ENCODE measurements around the gene SLC4A1.
"Not testable (repeated sequence)": the region's sequence is repeated elsewhere in the genome, so short reads cannot be mapped to it uniquely, and the experiment has no call there.

Gene SLC4A1

GRCh38 chr17:44247876-44248736, 19.8 kb downstream of the SLC4A1 start:
- Histone ChIP-seq H3K27me3 (ENCODE audit: control insufficient read depth, insufficient read depth, low read length) (no peaks in the 10 kb centered on the region), H3K9ac (ENCODE audit: low read length) (no peak overlapping the region), H3K36me3 (ENCODE audit: control insufficient read depth, insufficient read depth, low read length) (no peaks in the 10 kb centered on the region), H3K4me3 (ENCODE audit: low read length) (no peak overlapping the region), H3K4me1 (ENCODE audit: control insufficient read depth, insufficient read depth, low read length) (peaks cover 31% of the 10 kb centered on the region), H3K9me3 (ENCODE audit: control insufficient read depth, low read length) (no peaks in the 10 kb centered on the region)

GRCh38 chr17:44247440-44247841, 20.5 kb downstream of the SLC4A1 start:
- no peaks in the 10 kb centered on the region for H3K36me3 ChIP-seq (ENCODE audit: control insufficient read depth, insufficient read depth, low read length)
- no peak overlapping the region for H3K9ac ChIP-seq (ENCODE audit: low read length)
- H3K9me3 ChIP-seq (ENCODE audit: control insufficient read depth, low read length), result no peaks in the 10 kb centered on the region
- no peak overlapping the region for H3K4me3 ChIP-seq (ENCODE audit: low read length)
- peaks cover 31% of the 10 kb centered on the region for H3K4me1 ChIP-seq (ENCODE audit: control insufficient read depth, insufficient read depth, low read length)
- H3K27me3 ChIP-seq (ENCODE audit: control insufficient read depth, insufficient read depth, low read length), result no peaks in the 10 kb centered on the region

- no peak overlapping the region for H3K9ac ChIP-seq (ENCODE audit: low read length)
- H3K4me1 ChIP-seq (ENCODE audit: control insufficient read depth, insufficient read depth, low read length), result peaks cover 9% of the 10 kb centered on the region
- no peaks in the 10 kb centered on the region for H3K9me3 ChIP-seq (ENCODE audit: control insufficient read depth, low read length)
- H3K36me3 ChIP-seq (ENCODE audit: control insufficient read depth, insufficient read depth, low read length), result no peaks in the 10 kb centered on the region
- no peaks in the 10 kb centered on the region for H3K27me3 ChIP-seq (ENCODE audit: control insufficient read depth, insufficient read depth, low read length)
- H3K4me3 ChIP-seq (ENCODE audit: low read length), result no peak overlapping the region
Observed at GRCh38 chr17:44241106-44241624, 26.8 kb downstream of the SLC4A1 start.

- H3K36me3 ChIP-seq (ENCODE audit: control insufficient read depth, insufficient read depth, low read length); H3K4me3 ChIP-seq (ENCODE audit: low read length); H3K9me3 ChIP-seq (ENCODE audit: control insufficient read depth, low read length); H3K4me1 ChIP-seq (ENCODE audit: control insufficient read depth, insufficient read depth, low read length); H3K27me3 ChIP-seq (ENCODE audit: control insufficient read depth, insufficient read depth, low read length); H3K9ac ChIP-seq (ENCODE audit: low read length): not testable (repeated sequence)
Observed at GRCh38 chr17:44237886-44238285, 30.0 kb downstream of the SLC4A1 start.

- Histone ChIP-seq H3K36me3 (ENCODE audit: control insufficient read depth, insufficient read depth, low read length) (no peaks in the 10 kb centered on the region), H3K9me3 (ENCODE audit: control insufficient read depth, low read length) (no peaks in the 10 kb centered on the region), H3K4me1 (ENCODE audit: control insufficient read depth, insufficient read depth, low read length) (no peaks in the 10 kb centered on the region), H3K9ac (ENCODE audit: low read length) (no peak overlapping the region), H3K27me3 (ENCODE audit: control insufficient read depth, insufficient read depth, low read length) (no peaks in the 10 kb centered on the region), H3K4me3 (ENCODE audit: low read length) (no peak overlapping the region)
Observed at GRCh38 chr17:44236444-44236991, 31.4 kb downstream of the SLC4A1 start.

GRCh38 chr17:44235583-44235936, 32.4 kb downstream of the SLC4A1 start:
- H3K9me3 ChIP-seq (ENCODE audit: control insufficient read depth, low read length), result no peaks in the 10 kb centered on the region
- H3K4me1 ChIP-seq (ENCODE audit: control insufficient read depth, insufficient read depth, low read length), result no peaks in the 10 kb centered on the region
- H3K9ac ChIP-seq (ENCODE audit: low read length), result no peak overlapping the region
- H3K4me3 ChIP-seq (ENCODE audit: low read length), result no peak overlapping the region
- H3K36me3 ChIP-seq (ENCODE audit: control insufficient read depth, insufficient read depth, low read length), result no peaks in the 10 kb centered on the region
- no peaks in the 10 kb centered on the region for H3K27me3 ChIP-seq (ENCODE audit: control insufficient read depth, insufficient read depth, low read length)

- Histone ChIP-seq H3K4me3 (ENCODE audit: low read length) (no peak overlapping the region), H3K9me3 (ENCODE audit: control insufficient read depth, low read length) (no peaks in the 10 kb centered on the region), H3K27me3 (ENCODE audit: control insufficient read depth, insufficient read depth, low read length) (no peaks in the 10 kb centered on the region), H3K36me3 (ENCODE audit: control insufficient read depth, insufficient read depth, low read length) (no peaks in the 10 kb centered on the region), H3K9ac (ENCODE audit: low read length) (no peak overlapping the region), H3K4me1 (ENCODE audit: control insufficient read depth, insufficient read depth, low read length) (no peaks in the 10 kb centered on the region)
Observed at GRCh38 chr17:44233582-44233981, 34.4 kb downstream of the SLC4A1 start.

- Histone ChIP-seq H3K36me3 (ENCODE audit: control insufficient read depth, insufficient read depth, low read length) (no peaks in the 10 kb centered on the region), H3K9ac (ENCODE audit: low read length) (no peak overlapping the region), H3K4me1 (ENCODE audit: control insufficient read depth, insufficient read depth, low read length) (no peaks in the 10 kb centered on the region), H3K4me3 (ENCODE audit: low read length) (no peak overlapping the region), H3K9me3 (ENCODE audit: control insufficient read depth, low read length) (no peaks in the 10 kb centered on the region), H3K27me3 (ENCODE audit: control insufficient read depth, insufficient read depth, low read length) (no peaks in the 10 kb centered on the region)
Observed at GRCh38 chr17:44232061-44232460, 35.9 kb downstream of the SLC4A1 start.

GRCh38 chr17:44230140-44230539, 37.8 kb downstream of the SLC4A1 start:
- Histone ChIP-seq H3K9ac (ENCODE audit: low read length) (no peak overlapping the region), H3K36me3 (ENCODE audit: control insufficient read depth, insufficient read depth, low read length) (no peaks in the 10 kb centered on the region)

GRCh38 chr17:44229090-44229489, 38.8 kb downstream of the SLC4A1 start:
- Histone ChIP-seq H3K36me3 (ENCODE audit: control insufficient read depth, insufficient read depth, low read length) (no peaks in the 10 kb centered on the region), H3K4me3 (ENCODE audit: low read length) (no peak overlapping the region), H3K9ac (ENCODE audit: low read length) (no peak overlapping the region), H3K4me1 (ENCODE audit: control insufficient read depth, insufficient read depth, low read length) (no peaks in the 10 kb centered on the region), H3K27me3 (ENCODE audit: control insufficient read depth, insufficient read depth, low read length) (no peaks in the 10 kb centered on the region), H3K9me3 (ENCODE audit: control insufficient read depth, low read length) (no peaks in the 10 kb centered on the region)

More at GRCh38 chr17:44230140-44230539, 37.8 kb downstream of the SLC4A1 start:
- Histone ChIP-seq H3K9me3 (ENCODE audit: control insufficient read depth, low read length) (no peaks in the 10 kb centered on the region), H3K27me3 (ENCODE audit: control insufficient read depth, insufficient read depth, low read length) (no peaks in the 10 kb centered on the region), H3K4me1 (ENCODE audit: control insufficient read depth, insufficient read depth, low read length) (no peaks in the 10 kb centered on the region), H3K4me3 (ENCODE audit: low read length) (no peak overlapping the region)

GRCh38 chr17:44223541-44224071, 44.3 kb downstream of the SLC4A1 start:
- Histone ChIP-seq H3K27me3 (ENCODE audit: control insufficient read depth, insufficient read depth, low read length) (no peaks in the 10 kb centered on the region), H3K4me1 (ENCODE audit: control insufficient read depth, insufficient read depth, low read length) (peaks cover 14% of the 10 kb centered on the region), H3K36me3 (ENCODE audit: control insufficient read depth, insufficient read depth, low read length) (no peaks in the 10 kb centered on the region), H3K4me3 (ENCODE audit: low read length) (no peak overlapping the region), H3K9ac (ENCODE audit: low read length) (no peak overlapping the region), H3K9me3 (ENCODE audit: control insufficient read depth, low read length) (no peaks in the 10 kb centered on the region)

GRCh38 chr17:44222112-44222869, 45.6 kb downstream of the SLC4A1 start:
- H3K4me3 ChIP-seq (ENCODE audit: low read length), result peak overlapping the region; percentile 47
- H3K36me3 ChIP-seq (ENCODE audit: control insufficient read depth, insufficient read depth, low read length), result no peaks in the 10 kb centered on the region
- no peaks in the 10 kb centered on the region for H3K9me3 ChIP-seq (ENCODE audit: control insufficient read depth, low read length)
- H3K4me1 ChIP-seq (ENCODE audit: control insufficient read depth, insufficient read depth, low read length), result peaks cover 24% of the 10 kb centered on the region
- H3K9ac ChIP-seq (ENCODE audit: low read length), result peak overlapping the region; percentile 63
- no peaks in the 10 kb centered on the region for H3K27me3 ChIP-seq (ENCODE audit: control insufficient read depth, insufficient read depth, low read length)
